GM12878 (cell line): ENCODE measurements around the gene BMAL2. TPM values are rescaled to one million over a fixed set of nuclear protein-coding genes. Genes with fewer than 3 reads are reported as not detected.
A peak's percentile ranks its signal among the peaks of the same experiment; 100 is the strongest.

Experiments used
- ATF7 ChIP-seq: fragments of 450-650 bp; IDR thresholded peaks from 2 replicates; pipeline ENCODE4 v1.6.1; 2016; ENCODE audit warnings: low read depth, mild to moderate bottlenecking
- BACH1 ChIP-seq: fragments of 450-650 bp; IDR thresholded peaks from 2 replicates; pipeline ENCODE4 v1.6.1; 2017; ENCODE audit warnings: mild to moderate bottlenecking, borderline replicate concordance
- BCL11A ChIP-seq: IDR thresholded peaks from 2 replicates; pipeline ENCODE4 v1.6.1; 2011; ENCODE audit warnings: low read depth, low read length
- BCLAF1 ChIP-seq: fragments of 450-650 bp; IDR thresholded peaks from 2 replicates; pipeline ENCODE4 v1.6.1; 2017; ENCODE audit warnings: antibody characterized with exemption, mild to moderate bottlenecking, moderate library complexity
- BHLHE40 ChIP-seq, 2 experiments: fragments of 450-650 bp in 1 of 2; IDR thresholded peaks; 2 replicates each; pipeline ENCODE4 v1.6.1; 2011 to 2017; ENCODE audit warnings: low read depth in 2 of 2, borderline replicate concordance in 1 of 2, improper control_type of control experiment in 1 of 2, low read length in 1 of 2, mild to moderate bottlenecking in 1 of 2
- CBFB ChIP-seq: IDR thresholded peaks from 2 replicates; pipeline ENCODE4 v1.6.1; 2016; ENCODE audit warnings: antibody characterized with exemption, low read depth
- GATAD2B ChIP-seq: fragments of 450-650 bp; conservative IDR thresholded peaks from 2 replicates; pipeline ENCODE4 v1.6.1; 2017; ENCODE audit warnings: low read depth, mild to moderate bottlenecking, moderate library complexity
- HDGF ChIP-seq: fragments of 450-650 bp; IDR thresholded peaks from 2 replicates; pipeline ENCODE4 v1.6.1; 2016; ENCODE audit warnings: antibody characterized with exemption
- KDM1A ChIP-seq: fragments of 200-600 bp; sonication (generic); IDR thresholded peaks from 2 replicates; pipeline ENCODE4 v1.6.1; 2016; ENCODE audit warnings: borderline replicate concordance
- MYB ChIP-seq: fragments of 150-350 bp; IDR thresholded peaks from 2 replicates; pipeline ENCODE4 v1.6.1; 2014; ENCODE audit warnings: mild to moderate bottlenecking, low read depth, low read length, borderline replicate concordance
- NFXL1 ChIP-seq: fragments of 450-650 bp; IDR thresholded peaks from 2 replicates; pipeline ENCODE4 v1.6.1; 2017; ENCODE audit warnings: antibody characterized with exemption, mild to moderate bottlenecking, borderline replicate concordance
- NFYA ChIP-seq: IDR thresholded peaks from 2 replicates; pipeline ENCODE4 v1.6.1; 2011; ENCODE audit warnings: low read depth, mild to moderate bottlenecking, low read length, improper control_type of control experiment, borderline replicate concordance
- NR2F1 ChIP-seq: fragments of 450-650 bp; conservative IDR thresholded peaks from 2 replicates; pipeline ENCODE4 v1.6.1; 2017; ENCODE audit warnings: mild to moderate bottlenecking
- POLR2AphosphoS2 ChIP-seq: IDR thresholded peaks from 2 replicates; pipeline ENCODE4 v1.6.1; 2011; ENCODE audit warnings: low read depth, mild to moderate bottlenecking, low read length, improper control_type of control experiment, moderate library complexity
- POLR2AphosphoS5 ChIP-seq: IDR thresholded peaks from 2 replicates; pipeline ENCODE4 v1.6.1; 2011; ENCODE audit warnings: mild to moderate bottlenecking, low read length, inconsistent platforms
- SMAD1 ChIP-seq: fragments of 450-650 bp; IDR thresholded peaks from 2 replicates; pipeline ENCODE4 v1.6.1; 2018; ENCODE audit warnings: mild to moderate bottlenecking, low read depth; ENCODE audit not compliant: partially characterized antibody
- SPI1 ChIP-seq: IDR thresholded peaks from 2 replicates; pipeline ENCODE4 v1.6.1; 2011; ENCODE audit warnings: low read depth, mild to moderate bottlenecking, low read length, moderate library complexity, borderline replicate concordance; ENCODE audit not compliant: insufficient read depth
- SREBF2 ChIP-seq: IDR thresholded peaks from 2 replicates; pipeline ENCODE4 v1.6.1; 2012; ENCODE audit warnings: mild to moderate bottlenecking, low read length
- SUPT20H ChIP-seq: IDR thresholded peaks from 2 replicates; pipeline ENCODE4 v1.6.1; 2011; ENCODE audit warnings: low read depth, mild to moderate bottlenecking, low read length, moderate library complexity, borderline replicate concordance; ENCODE audit not compliant: control insufficient read depth
- TCF3 ChIP-seq: IDR thresholded peaks from 2 replicates; pipeline ENCODE4 v1.6.1; 2012; ENCODE audit warnings: low read depth, mild to moderate bottlenecking, low read length, borderline replicate concordance; ENCODE audit not compliant: insufficient read depth
- TCF7 ChIP-seq: IDR thresholded peaks from 2 replicates; pipeline ENCODE4 v1.6.1; 2014; ENCODE audit warnings: antibody characterized with exemption, borderline replicate concordance
- ZBTB11 ChIP-seq: fragments of 450-650 bp; formaldehyde crosslinking; IDR thresholded peaks from 2 replicates; pipeline ENCODE4 v1.5.0; 2022; ENCODE audit warnings: mild to moderate bottlenecking, missing genetic modification characterization
- polyA plus RNA-seq, 11 experiments: library from polyadenylated mRNA; depleted of rRNA in 4 of 11; unstranded in 6 of 11; stranded (reverse) in 5 of 11; fragments of >200 nt; fragmentation: Nextera tagmentation in 4 of 11; fragmentation: Illumina TruSeq in 1 of 11; extraction: Ambion mirVana in 4 of 11; extraction: Trizol in 1 of 11; gene quantifications; 1 replicate in 1 of 11; 2 replicates in 10 of 11; pipeline versions ENCODE4 v1.2.1 to v1.2.3, GENCODE V29; 2011 to 2016; ENCODE audit warnings: inconsistent platforms in 2 of 11, missing spikeins in 2 of 11, low read depth in 1 of 11
- total RNA-seq, 4 experiments: library from RNA; depleted of rRNA in 3 of 4; stranded (reverse); fragments of >200 nt in 3 of 4; fragmentation: Illumina TruSeq in 1 of 4; extraction: Trizol in 1 of 4; gene quantifications; 2 replicates each; pipeline versions ENCODE4 v1.2.1 to v1.2.3, GENCODE V29; 2013 to 2021
- TF ChIP-seq, protein P1 (sequence below): IDR thresholded peaks from 2 replicates; pipeline ENCODE4 v1.6.1; 2011; ENCODE audit warnings: borderline replicate concordance, low read depth, mild to moderate bottlenecking, moderate library complexity, low read length; ENCODE audit not compliant: insufficient read depth, poor library complexity, severe bottlenecking

The BMAL2 gene
- total and polyA plus RNA-seq, 10 of the 15 experiments (the other 5 are each of a cell fraction or from before 2014, with no cell fraction given), result 7.9 to 53.6 (median 35.5) TPM

GRCh38 chr12:27332714-27333402 is at the start of gene BMAL2 (continued):
- TF ChIP-seq SUPT20H (no peak), KDM1A (no peak), BCL11A (no peak), MYB (no peak), SREBF2 (no peak), SPI1 (no peak), BACH1 (peak; percentile 77; the same call in 1 of the 2 replicates), TCF7 (no peak), BCLAF1 (0 out of 2 replicates have a peak, but pooled peaks have one; percentile 14), NR2F1 (peak; percentile 77), ATF7 (no peak), CBFB (no peak), NFYA (no peak), ZBTB11 (CRISPR knock-in tag) (no peak), HDGF (no peak), POLR2AphosphoS2 (no peak), NFXL1 (no peak), TCF3 (0 out of 2 replicates have a peak, but pooled peaks have one; percentile 42), GATAD2B (peak; percentile 86), SMAD1 (no peak), POLR2AphosphoS5 (peak; percentile 50; the same call in 1 of the 2 replicates), BHLHE40 (IDR thresholded peaks at IDR 0.05; ENCODE audit: borderline replicate concordance in 1 of 2, low read depth in 2 of 2, low read length in 1 of 2) (peak in 1 of 2 experiments; percentile 54; a peak in 2 of 4 replicates)
- TF ChIP-seq, protein P1, sequence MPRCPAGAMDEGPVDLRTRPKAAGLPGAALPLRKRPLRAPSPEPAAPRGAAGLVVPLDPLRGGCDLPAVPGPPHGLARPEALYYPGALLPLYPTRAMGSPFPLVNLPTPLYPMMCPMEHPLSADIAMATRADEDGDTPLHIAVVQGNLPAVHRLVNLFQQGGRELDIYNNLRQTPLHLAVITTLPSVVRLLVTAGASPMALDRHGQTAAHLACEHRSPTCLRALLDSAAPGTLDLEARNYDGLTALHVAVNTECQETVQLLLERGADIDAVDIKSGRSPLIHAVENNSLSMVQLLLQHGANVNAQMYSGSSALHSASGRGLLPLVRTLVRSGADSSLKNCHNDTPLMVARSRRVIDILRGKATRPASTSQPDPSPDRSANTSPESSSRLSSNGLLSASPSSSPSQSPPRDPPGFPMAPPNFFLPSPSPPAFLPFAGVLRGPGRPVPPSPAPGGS, result no peak
